ENCODE data around the gene XPO6.

XPO6 gene

DNA sequence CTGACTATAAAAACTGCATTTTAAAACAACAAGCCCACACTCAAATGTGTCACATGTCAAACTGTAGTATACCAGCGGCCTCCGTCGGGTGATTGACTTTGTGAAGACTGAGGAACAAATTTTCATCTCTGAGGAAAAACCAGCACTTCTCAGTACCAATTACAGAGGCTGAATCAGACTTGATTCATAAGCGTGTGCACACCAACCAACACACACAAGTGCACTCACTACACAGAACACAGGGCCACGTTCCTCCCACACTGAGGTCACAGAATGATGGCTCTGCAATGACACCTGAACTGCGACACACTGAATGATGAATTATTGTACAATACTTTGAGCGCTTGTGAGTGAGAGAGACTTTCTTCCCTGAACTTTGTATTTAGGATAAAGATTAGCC lies 29.6 kb downstream of the XPO6 start:
- DNase-seq, result no peak

GRCh38 chr16:28181515-28181914 lies 30.2 kb downstream of the XPO6 start:
- no peak for DNase-seq

DNA sequence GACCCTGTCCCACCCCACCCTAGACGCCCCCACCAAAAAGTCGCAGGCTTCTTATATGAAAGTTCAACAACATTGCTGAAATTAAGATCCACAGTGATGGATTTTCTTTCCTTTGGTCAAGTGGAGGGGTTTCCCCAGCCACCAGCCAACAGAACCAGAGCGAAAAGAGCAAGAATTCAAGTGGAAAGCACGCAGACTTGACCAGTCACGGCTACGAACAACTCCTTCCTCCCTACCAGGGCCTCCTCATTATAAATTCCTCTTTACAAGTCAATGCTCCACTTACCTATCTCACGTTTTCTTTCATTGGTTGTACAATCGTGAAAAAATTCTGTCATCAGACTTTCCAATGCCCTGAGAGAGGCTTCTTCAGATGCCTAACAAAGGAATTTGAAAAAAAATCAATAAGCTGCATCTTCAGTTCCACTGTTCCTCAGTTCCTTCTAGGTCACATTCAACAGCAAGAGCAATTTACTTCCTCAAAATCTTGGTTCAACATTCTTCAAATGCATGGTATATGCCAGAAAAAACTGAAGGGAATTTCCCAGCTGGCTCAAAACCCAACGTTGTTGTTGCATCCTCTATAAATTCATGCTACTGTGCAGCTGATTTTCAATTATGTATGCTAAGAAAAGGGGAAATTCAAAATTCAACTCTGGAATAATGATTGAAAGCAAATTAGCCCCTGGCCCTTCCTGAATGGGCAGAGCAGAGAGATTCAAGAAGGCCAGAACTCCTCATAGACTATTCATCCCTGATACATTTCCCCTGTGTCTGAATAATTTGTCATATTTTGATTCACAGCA lies 30.9 kb downstream of the XPO6 start:
- DNase-seq, result no peak

DNA sequence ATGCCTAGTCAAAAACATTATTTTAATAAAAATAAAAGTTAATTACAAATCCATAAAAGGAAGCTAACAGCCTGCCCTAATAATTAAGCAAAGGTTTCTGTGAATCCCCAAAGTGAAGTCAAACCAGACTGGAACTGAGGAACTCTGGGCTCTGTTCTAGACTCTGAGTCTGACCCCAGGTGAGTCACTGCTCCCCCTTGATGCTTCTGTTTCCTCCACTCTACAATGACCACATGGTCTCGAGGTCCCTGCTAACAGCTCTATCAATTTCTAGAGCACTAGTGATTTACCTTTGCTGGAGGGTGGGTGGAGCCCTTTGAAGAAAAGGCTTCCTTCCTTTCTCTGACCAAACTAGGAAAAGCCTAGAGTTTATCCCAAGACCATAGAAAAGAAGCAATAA lies 32.4 kb downstream of the XPO6 start:
- DNase-seq, result no peak

DNA sequence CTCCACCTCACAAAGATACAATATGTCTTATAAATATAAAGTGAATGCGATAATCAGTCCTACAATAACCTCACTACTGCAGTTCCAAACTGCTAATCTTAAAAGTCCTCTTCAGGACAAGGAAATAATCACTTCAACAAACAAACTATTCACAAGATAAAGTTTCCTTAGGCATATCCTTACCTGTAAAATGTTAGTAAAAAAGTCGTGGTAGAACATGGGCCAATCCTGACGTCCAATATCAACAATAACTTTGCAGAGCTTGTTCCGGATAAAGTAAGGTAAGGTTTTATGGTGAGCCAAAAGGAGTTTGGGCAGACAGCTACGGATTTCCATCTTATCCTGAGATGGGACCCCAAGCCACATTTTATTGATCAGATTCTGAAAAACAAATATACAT lies 36.0 kb downstream of the XPO6 start:
- DNase-seq, result no peak

- DNase-seq, result no peak
Observed at GRCh38 chr16:28172336-28172735, 39.4 kb downstream of the XPO6 start.

DNA sequence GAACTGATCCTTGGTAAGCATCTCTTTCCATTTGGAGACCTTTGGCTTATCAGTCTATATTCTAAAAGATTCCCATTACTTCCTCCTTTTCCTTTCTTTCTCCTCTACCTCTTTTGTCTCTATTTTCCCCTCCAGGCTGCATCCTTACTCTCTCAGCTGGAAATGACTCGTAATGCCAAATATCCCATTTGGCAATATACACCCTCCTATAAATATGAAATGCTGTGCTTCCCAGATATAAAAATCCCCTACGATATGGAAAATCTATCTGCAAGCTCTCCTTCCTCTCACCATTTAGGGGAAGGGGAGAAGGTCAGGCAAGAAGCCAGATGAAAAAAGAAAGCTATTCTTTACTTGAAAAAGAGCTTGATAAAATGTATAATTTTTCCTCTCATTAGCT lies 39.9 kb downstream of the XPO6 start:
- DNase-seq, result no peak

DNA sequence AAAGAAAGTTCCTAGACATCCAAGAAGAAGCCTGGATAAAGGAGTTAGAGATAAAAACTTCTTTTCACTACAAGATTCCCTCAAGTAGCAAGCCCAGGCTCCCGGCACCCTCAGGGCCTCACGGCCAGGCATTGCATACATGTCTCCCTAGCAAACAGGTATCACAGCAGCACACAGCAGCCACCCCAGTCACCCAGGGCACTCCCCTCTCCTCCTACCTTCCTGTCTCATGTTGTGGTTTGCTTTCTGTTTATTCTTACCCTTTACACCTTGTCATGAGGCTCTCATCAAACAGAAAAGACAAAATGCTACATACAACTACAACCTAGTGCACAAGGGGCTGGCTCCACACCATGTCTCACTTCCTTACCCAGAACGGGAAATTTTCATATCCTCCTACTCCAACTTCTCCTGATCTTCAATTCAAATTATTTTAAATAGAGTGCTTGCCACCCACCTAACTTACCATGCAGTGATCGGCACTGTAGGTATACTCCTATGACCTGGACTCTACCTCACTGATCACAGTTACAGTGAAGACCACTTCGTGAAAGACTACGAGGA lies 42.7 kb downstream of the XPO6 start:
- DNase-seq, result peak; percentile 50

- no peak for DNase-seq
Observed at GRCh38 chr16:28167730-28168129, 44.0 kb downstream of the XPO6 start.

GRCh38 chr16:28167221-28167620 lies 44.5 kb downstream of the XPO6 start:
- no peak for DNase-seq

GRCh38 chr16:28166394-28167208 lies 45.2 kb downstream of the XPO6 start:
- DNase-seq, result no peak

DNA sequence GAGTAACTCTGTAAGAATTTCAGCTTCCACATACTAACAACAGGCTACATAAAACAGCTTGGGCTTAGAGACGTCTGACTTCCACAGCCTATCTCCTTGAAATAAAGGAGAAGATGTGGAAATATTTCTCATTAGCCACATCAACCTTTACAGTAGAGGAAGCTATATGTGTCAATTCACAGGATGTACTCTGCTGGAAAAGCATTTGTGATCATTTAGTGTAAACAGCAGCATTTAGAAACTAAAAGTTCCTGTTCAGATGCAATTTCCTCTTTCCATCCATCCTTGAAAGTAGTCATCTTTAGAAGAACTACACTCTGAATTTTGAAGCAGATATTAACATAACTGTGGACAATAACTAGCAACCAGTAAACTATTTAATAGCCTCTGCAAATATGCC lies 46.2 kb downstream of the XPO6 start:
- no peak for DNase-seq

DNA sequence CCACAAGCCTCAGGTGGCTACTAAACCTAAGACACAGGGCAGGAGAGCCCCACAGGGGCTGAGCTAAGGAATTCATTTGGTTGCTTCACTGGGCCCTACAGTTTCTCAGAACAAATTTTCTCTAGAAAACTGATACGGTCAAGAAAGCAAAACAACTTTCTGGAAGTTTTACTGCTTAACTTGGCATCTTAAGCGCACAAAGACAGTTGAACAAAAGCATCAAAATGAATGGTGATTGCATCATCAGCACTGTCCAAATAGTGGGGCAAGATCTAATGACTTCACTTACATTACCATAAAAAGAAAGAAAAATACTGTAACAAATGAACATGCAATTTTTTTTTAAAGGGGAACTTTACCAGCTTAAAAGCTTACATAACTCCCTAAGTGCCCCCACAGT lies 47.6 kb downstream of the XPO6 start:
- no peak for DNase-seq

DNA sequence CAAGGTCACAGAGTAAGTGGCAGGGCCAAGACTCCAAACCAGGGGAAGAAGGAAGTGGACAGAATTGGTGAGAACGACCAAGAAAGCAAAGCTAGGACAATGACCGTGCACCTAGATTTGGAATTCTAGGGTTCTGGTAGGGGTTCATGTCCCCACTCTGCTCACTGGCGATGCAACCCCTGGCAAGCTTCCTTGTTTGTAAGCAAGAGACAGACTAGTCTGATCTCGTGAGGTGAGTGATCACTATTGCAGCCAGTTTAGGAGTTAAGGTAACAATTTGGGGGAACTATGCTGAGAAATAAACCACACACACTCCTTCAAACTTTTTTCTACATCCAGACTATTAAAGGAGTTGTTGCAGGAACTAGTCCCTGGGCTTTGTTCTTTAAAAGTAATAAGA lies 48.1 kb downstream of the XPO6 start:
- DNase-seq, result no peak

DNA sequence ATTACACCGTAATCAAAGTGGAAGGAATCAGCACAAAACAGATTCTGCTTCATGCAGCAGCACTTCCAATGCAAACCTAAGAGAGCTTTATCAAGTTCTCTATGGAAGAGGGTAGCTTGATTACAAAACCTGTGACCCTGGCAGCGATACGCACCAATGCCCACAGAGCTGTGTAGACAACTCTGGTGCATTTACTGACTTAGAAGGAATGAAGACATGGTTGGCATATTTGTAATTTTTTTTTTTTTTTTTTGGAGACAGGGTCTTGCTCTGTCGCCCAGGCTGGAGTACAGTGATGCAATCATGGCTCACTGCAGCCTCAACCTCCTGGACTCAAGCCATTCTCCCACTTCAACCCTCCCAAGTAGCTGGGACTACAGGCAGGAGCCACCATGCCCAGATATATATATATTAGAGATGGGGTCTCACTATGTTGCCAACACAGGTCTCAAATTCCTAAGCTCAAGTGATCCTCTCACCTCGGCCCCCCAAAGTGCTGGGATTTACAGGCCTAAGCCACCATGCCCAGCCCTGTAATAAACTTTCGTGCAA lies 49.4 kb downstream of the XPO6 start:
- DNase-seq, result no peak

DNA sequence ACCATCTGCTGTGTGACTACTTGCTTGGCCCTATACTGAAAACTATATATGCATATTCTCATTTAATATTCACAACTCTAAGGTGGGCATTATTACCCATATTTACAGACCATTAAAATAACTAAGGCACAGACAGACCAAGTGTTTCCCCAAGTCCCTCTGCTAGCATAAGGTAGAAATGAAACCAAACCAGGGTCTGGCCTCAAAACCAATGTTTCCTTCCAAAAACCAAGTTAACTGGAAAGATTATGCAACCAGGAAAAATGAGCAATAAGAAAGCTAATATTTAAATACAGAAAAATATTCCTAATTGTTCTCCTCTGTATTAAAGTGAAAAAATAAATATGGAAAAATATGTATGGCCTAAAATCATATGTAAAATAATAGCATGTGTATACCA lies 50.1 kb downstream of the XPO6 start:
- no peak for DNase-seq

GRCh38 chr16:28158136-28158535 lies 53.6 kb downstream of the XPO6 start:
- DNase-seq, result no peak

GRCh38 chr16:28156056-28156680 lies 55.6 kb downstream of the XPO6 start:
- DNase-seq, result no peak

DNA sequence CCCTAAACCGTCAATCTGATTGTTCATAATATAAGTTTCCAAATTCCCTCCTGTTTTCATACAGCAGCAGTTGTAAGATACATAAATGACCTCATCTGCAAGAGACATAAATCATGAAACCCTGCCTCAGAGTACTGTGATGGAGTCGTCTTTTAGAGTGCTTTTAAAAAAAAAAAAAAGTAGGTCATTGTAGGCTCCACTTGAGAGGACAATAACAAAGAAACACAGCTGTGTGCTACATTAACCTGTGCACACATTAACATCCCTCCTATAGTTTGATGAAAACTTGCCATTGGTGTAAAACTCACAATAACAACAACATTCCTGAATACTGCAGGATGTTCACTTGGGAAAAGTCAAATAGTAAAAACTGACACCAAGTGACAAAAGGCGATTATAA lies 56.5 kb downstream of the XPO6 start:
- DNase-seq, result no peak

- DNase-seq, result no peak
Observed at GRCh38 chr16:28151180-28151579, 60.6 kb downstream of the XPO6 start.

GRCh38 chr16:28149011-28149888 lies 62.5 kb downstream of the XPO6 start:
- peak; percentile 8 for DNase-seq

DNA sequence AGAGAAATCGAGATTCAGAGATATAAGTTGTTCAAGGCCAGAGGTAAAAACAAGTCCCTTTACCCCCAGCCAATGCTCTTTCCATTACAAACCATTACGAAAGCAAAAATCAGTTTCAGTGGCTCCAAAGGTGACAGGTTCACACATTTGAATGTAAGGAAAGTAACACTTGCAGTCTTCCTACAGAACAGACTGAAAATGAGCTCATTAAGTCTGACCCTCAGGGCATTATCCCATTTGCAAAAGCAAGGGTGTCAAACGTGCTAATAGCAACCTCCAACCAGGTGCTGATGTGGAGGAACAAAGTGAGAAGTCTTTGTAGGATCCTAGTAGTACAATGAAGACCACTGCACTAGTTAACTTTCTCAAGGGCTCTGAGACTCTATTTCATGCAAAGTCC lies 65.2 kb downstream of the XPO6 start:
- DNase-seq, result no peak

Measured in effector CD4-positive, alpha-beta T cell (primary cell).